IPS DF 4.7 (cell line): Measurements from ENCODE around the gene SMCO2.
"Not testable (repeated sequence)": the region's sequence is repeated elsewhere in the genome, so short reads cannot be mapped to it uniquely, and the experiment has no call there.

ENCODE experiments used
- DNase-seq: peaks from one replicate; pipeline ENCODE4 v3.0.0-alpha.2; 2013; ENCODE audit warnings: low spot score; ENCODE audit errors: extremely low read depth

SMCO2 gene

GRCh38 chr12:27524839-27525753 lies 78.6 kb downstream of the SMCO2 start:
- no peak for DNase-seq

DNA sequence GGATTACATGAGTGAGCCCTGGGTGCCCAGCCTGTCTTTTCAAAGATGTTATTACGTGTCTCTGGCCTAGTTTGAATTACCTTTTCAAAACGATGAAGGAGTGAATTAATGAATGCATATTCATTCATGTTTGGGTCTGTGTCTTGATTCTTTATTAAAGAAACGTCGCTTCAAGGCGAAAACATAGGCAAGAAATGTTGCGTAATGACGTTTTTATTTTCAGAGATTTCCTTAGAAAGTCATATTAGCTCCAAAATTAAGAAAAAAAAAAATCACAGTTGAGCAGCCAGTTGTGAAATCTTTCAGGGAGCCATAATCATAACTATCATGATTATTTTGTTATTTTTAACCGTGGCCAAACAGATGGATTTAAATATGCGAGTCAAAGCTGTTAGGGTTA lies 81.0 kb downstream of the SMCO2 start:
- no peak for DNase-seq

GRCh38 chr12:27528788-27529187 lies 82.3 kb downstream of the SMCO2 start:
- no peak for DNase-seq

DNA sequence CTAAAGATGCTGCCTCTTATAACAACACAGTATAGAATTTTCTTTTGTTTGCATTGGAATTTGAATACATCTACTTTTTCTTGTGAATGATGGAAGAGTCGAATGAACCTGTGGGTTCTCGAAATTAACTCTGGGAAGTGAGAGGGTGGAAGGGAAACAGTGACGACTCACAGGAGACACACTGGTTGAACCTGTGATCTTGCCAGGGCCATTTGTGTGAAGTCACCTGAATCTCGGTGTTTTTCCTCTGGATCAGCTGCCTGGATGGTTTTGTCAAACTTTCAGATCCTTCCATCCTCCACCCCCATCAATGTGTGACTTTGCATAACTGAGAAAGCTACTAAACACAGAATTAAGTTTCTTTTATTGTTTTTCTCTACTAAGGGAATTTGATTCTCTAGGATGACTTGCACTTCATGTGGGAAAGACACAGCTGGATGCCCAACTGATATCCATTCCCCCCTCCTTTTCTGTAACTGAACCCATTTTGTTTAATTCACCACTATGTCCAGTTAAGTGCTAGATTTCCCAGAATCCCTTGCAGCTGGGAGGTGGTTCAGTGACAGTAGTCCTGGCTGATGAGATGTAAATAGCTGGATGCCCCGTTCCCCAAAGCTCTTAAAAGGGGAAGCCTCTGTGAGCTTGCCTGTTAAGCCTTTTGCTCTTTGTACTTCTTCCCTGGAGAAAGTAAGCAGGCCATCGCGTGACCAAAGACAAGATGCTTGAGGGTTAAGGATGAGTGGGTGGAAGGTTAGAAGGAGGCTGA lies 83.8 kb downstream of the SMCO2 start:
- DNase-seq = no peak

DNA sequence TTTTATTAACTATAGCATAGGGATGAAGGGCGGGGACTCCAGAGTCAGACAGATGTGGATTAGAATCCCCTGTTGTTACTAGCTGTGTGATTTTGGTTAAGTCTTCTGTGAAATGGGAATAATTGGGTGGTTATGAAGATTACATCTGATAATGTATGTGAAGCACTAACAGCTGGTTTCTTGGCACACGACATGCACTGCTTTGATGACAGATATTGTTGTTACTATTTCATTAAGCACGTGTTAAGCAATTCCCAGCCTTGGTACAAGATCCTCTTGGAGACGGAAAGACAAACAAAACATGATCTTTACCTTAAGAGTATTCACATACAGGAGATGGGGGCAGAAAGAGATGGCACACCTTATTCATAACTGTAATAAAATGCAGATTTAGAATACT lies 85.4 kb downstream of the SMCO2 start:
- no peak for DNase-seq

GRCh38 chr12:27534060-27534764 lies 87.7 kb downstream of the SMCO2 start:
- DNase-seq = no peak

DNA sequence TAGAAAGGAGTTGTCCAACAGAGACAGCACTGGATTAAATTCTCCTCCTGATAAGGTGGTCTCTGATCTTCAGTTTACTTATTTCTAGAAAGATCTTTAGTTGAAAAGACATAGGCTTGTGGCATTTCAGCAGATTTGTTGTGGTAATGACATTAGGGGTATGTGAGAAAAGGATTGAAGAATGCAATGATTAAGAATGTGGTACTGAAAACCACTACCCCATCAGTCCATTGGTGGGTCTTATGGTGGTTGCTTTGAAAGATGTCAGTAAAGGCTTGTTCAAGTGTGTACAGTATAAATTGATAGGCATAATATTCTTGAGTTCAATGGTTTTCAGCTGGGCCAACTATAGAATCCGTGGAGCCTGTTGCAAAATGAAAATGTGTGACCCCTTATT lies 88.2 kb downstream of the SMCO2 start:
- DNase-seq = no peak

GRCh38 chr12:27535318-27535717 lies 88.8 kb downstream of the SMCO2 start:
- DNase-seq = no peak

DNA sequence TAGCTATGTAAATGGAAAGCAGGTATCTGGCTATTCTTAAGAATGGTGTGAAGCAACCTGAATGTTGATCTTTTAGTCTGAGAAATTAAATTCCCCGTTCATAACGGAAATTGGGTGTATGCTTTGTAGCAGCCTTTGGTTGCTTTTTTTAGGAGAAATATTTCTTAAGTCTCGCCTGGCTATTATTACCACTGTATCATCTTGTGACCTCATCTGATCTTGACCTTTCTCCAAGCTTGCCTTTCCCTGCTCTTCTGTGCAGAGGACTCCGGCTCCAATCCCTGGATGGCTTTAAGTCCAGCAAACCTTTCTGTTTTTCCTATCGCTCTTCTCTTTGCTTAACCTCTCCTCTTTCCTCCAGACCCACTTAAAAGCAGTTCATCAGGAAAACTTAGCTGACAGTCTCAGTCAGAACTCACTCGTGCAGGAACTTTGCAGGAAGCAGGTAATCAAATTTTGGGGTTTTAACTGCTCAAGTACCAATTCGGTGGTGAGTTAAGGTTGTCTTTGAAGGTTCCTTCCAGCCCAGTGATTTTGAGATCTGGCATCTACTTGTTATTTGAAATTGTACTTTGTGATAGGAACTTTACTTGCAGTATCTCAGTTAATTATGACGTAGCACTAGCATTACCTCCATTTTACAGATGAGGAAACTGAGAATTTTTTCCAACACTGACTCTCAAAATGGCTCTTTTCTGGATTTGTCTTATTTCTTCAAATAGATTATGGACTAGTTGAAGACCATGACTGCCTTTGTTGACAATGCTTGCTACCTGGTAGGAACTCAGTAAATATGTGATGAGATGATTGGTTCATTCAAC lies 91.5 kb downstream of the SMCO2 start:
- no peak for DNase-seq

- no peak for DNase-seq
Measured at GRCh38 chr12:27539191-27539631, 92.7 kb downstream of the SMCO2 start.

- DNase-seq = no peak
Measured at GRCh38 chr12:27541031-27541719, 94.6 kb downstream of the SMCO2 start.

- no peak for DNase-seq
Measured at GRCh38 chr12:27542628-27543027, 96.1 kb downstream of the SMCO2 start.

DNA sequence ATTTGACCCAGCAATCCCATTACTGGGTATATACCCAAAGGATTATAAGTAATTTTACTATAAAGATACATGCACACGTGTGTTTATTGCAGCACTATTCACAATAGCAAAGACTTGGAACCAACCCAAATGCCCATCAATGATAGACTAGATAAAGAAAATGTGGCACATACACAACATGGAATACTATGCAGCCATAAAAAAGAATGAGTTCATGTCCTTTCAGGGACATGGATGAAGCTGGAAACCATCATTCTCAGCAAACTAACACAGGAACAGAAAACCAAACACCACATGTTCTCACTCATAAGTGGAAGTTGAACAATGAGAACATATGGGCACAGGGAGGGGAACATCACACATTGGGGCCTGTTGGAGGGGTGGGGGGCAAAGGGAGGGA lies 98.3 kb downstream of the SMCO2 start:
- not testable (repeated sequence) for DNase-seq

DNA sequence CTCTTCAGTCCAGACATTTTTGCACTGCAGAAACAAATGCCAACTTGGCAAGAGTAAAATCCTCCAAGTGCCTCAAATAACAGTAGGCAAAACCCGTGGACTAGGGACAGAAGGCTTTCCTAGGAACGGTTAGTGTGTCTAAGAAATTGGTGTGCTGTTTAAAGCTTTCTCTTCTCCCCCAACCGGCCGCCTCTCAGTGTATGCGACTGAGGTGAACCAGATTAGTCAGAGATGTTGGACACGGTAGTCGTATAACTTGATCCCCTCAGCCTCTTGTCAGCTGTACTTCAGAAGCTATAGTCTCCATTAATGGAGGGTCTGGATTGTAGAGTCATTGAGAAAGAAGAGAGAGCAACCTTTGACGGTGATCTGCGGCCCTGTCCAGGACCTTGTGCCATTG lies 99.1 kb downstream of the SMCO2 start:
- DNase-seq = no peak

DNA sequence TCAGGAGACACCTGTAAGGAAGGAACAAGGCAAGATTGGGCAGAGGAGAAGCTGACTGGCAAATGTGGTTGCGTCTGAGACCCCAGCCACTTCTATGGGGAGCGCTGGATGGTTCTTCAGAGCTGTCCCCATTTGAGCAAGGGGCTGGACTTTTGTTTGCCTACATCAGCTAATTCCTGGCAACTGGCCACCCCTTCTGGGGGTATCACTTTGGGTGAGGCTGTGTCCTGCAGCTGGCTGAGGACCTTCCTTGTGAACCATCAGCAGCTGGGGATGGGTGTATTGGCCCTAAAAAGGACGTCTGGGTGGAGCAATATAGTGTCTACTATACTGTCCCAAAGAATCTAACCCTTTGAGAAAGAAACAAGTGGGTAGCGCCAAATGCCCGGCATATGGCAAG lies 101.1 kb downstream of the SMCO2 start:
- no peak for DNase-seq

DNA sequence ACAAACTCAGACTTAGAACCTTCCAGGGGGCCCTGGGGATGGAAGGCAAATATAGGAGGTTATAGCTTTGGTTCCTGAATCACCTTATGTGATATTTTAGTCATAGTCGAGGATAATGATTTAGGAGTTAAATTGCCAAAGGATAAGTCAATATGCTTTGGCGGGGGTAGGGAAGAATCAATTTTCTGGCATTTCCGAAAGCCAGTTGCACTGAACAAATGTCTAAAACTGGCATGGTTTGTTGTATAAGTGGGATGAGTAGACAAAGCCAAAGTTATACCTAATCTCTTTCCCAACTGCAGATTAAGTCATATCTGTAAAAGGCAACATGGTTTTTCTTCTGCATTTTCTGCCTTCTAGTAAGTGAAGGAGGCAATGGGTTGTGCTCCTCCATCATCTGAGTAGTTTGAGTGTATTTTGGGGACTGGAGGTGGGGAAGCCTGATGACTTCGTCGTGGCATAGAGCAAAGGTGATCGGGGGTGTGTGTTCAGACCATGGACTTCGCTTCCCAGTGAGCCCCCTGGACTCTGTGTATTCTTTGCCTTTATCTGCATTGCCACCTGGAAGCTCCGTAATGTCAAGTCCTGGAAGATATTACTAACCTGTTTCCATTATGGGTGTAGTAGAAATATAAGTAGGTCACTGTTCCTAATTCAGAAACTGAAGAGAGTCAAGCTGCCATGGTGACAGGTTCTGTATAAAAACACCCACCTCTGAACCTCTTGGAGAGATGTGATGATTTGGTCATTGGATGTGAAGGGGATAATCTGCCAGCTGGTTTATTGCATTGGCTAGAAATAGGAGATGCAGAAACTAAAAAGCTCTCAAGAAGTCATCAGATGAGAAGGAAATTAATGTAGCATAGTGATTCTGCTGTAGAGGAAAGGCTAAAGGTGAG lies 102.0 kb downstream of the SMCO2 start:
- no peak for DNase-seq

- DNase-seq = no peak
Measured at GRCh38 chr12:27549236-27549800, 102.8 kb downstream of the SMCO2 start.

GRCh38 chr12:27549801-27550652 lies 103.5 kb downstream of the SMCO2 start:
- DNase-seq = no peak
